Limb (tissue), 2 donors: ENCODE data around the gene ALPK3.
"Not testable (repeated sequence)": the region's sequence is repeated elsewhere in the genome, so short reads cannot be mapped to it uniquely, and the experiment has no call there.

ENCODE experiments used
- DNase-seq, 2 donors: peaks; one replicate each; pipeline ENCODE4 v3.0.0-alpha.2; 2016; ENCODE audit errors: extremely low spot score in 2 of 2

ALPK3 gene

DNA sequence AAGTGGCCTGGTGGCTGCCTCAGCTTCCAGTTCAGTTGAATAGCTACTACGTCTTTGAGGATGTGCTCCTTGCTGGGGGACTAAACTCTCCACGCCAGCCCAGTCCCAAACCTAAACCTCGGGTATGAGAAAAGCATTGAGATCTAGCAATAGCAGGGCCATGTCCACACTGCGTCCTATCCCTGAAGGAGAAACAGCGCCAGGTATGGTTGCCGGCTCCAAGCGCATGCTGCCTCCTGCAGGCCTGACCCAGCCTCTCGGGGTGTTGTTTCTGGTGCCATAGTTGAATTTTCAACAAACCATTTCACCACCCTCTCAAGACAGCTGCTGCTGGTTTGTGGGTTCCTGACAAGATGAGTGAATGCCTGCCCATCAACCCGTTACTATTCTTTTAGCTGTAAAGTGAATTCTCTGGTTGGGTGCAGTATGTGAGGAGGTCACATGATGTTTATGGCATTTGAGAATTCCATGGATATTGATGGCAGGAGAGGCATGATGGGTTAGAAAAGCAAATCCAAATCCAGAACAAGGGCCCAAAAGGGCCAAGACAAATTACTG is 54.4 kb downstream of the ALPK3 start:
- DNase-seq: no peak

DNA sequence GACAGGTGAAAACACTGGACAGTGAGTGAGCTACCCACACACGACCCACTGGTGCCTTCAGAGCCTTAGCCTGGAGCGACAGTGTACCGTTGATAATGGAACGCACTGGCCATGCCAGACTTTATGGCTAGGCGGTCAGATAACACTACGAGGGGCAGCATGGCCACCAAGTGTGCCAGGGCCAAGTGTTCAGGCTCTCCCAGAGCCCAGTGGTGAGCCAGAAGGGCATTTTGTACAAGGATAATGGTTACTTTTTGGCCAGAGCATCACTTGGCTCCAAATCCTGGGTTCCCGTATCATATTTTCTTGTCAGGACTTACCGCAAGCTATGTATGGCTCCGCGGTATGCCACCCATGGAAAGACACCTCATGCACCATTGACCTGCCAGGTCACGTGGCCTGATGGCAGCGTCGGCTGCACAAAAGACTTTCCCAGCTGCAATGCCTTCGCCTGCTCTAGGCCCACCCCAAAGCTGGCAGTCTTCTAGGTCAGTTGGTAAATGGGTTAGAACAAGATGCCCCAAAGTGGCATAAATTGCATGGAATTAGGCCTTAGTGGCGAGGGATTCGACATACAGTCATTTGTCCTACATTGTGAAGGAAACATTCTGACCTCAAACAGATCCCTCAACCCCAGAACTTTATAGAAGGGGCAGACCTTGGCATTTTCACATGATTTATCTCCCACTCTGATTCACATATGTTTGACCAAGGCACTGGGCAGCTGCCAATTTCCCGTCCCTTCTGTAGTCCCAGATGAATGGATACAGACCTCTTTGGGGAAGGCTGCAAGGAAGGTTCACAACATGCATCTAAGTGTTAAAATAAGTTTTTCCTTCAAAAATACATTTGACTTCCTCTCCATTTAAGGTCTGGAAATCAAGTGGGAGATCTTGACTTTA is 55.1 kb downstream of the ALPK3 start:
- DNase-seq: no peak

DNA sequence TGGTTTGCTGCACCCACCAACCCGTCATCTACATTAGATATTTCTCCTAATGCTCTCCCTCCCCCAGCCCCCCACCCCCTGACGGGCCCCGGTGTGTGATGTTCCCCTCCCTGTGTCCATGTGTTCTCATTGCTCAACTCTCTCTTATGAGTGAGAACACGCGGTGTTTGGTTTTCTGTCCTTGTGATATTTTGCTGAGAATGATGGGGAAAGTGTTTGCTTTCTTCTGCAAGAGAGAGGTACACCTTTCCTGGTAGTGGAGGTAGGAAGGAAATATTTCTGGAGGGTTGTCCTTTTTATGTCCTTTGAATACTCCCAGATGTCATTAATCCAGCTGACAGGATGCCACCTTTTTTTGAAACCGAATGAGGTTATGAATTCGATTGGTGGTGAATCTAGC is 56.8 kb downstream of the ALPK3 start:
- DNase-seq: no peak

DNA sequence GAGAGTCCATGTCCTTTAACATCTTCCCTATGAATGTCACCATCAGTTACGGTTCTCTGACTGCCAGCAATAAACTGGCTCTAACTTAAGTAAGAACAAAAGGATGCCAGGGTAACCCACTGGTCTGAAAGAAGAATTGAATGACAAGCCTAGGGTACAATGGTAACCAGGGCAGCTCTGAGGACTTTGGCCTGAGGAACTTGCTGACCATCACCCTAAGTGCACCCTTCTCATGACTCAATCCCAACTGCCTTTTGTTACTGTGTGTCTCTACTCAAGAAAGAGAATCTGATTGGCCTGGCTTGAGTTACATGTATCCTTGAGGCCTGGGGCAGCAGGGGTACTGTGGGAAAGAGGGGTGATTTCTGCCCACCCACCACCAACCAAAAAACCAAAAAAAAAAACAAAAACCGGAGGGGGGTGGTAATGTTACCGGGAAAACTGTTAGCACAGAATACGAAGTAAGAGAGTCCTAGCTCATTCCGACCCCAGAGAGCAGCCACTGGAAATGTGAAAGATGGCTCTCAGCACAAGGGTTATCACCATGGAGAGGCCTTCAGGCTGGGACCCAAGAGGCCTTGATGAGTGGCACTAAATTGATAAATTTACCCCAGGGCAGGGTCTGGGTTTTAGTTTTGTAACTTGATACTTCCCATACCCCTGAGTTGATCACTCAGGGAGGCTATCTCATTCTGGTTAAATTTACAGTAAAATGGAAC is 58.0 kb downstream of the ALPK3 start:
- DNase-seq: no peak

DNA sequence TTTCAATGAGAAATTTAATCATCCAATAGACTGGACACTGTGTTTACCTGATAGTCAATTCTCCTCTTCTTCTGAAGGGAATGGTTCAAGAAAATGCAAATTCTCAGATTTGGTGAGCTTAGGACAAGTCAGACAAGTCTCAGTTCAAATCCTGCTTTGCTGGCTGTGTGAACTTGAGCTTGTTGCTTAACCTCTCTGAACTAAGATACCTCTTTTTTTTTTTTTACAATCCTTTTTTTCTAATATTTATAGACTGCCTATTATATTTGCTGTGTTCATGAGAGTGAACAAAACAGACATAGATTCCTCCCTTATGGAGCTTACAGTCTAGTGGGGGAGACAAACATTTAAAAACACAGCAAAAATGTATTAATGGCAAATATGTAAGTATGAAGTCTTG is 59.1 kb downstream of the ALPK3 start:
- no peak for DNase-seq

DNA sequence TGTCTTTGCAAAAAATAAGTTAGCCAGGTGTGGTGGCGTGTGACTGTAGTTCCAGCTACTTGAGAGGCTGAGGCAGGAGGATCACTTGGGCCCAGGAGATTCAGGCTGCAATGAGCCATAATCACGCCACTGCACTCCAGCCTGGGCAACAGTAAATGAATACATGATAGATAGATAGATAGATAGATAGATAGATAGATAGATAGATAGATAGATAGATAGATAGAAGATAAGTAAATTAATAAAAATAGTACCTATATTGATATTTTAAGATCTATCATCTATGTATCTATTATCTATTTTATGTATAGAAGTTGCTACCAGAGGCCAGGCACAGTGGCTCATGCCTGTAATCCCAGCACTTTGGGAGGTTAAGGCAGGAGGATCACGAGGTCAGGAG is 60.5 kb downstream of the ALPK3 start:
- not testable (repeated sequence) for DNase-seq

DNA sequence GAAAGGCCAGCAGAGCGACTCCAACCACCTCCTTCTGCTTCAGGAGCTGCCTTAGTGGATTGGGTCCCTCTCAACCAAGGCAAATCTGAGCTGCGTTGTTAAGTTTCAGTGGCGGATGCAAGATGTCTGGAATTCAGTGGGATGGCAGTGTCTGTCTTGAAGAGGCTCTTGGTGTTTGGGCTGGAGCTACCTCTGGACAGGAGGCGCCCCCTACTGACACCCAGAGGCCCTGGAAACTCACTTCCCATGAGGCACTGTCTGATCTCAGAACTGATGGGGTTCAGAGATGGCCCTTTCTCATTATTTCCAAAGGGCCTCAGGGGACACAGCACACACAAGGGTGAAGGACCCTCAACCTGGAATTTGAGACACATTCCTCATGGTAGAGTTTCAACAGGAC is 61.3 kb downstream of the ALPK3 start:
- peak; percentile 28 to 53 for DNase-seq

DNA sequence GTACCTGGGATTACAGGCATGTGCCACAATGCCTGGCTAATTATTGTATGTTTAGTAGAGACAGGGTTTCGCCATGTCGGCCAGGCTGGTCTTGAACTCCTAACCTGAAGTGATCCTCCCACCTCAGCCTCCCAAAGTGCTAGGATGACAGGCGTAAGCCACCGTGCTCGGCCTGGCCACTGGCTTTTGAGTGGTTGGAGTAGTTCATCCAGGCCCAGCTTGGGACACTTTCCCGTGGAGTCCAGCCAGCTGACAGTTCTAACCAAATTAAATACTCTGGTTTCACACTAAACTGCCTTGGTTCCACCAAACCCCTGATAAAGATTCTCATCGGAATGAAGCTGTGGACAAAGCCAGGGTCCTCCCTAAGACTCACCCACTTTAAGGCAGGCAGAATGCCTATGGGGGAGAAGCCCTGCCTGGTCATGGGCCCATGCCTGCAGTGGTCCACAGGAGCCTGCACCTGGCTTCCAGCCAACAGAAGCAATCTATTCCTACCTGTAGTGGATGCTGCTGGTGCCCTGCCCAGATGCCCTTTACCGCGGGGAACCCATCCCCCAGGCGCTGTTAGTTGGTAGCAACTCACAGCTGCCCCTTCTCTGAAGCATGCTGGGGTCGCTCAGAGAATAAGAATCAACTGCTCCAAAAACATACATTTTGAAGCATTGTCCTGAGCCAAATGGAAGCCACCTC is 62.1 kb downstream of the ALPK3 start:
- no peak for DNase-seq

DNA sequence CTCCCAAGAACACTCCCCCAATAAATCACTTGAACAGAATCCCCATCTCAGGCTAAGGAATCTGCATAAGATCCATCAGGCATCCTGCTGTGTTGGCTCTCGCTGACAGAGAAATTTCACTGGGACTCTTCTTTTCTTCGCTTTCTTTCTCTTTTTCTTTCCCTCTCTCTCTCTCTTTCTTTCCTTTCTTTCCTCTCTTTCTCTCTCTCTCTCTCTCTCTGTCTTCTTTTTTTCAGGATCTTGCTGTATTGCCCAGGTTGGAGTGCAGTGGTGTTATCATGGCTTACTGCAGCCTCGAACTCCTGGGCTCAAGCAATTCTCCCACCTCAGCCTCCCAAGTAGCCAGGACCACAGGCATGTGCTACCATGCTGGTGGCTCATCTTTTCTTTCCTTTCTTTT is 62.9 kb downstream of the ALPK3 start:
- no peak for DNase-seq

DNA sequence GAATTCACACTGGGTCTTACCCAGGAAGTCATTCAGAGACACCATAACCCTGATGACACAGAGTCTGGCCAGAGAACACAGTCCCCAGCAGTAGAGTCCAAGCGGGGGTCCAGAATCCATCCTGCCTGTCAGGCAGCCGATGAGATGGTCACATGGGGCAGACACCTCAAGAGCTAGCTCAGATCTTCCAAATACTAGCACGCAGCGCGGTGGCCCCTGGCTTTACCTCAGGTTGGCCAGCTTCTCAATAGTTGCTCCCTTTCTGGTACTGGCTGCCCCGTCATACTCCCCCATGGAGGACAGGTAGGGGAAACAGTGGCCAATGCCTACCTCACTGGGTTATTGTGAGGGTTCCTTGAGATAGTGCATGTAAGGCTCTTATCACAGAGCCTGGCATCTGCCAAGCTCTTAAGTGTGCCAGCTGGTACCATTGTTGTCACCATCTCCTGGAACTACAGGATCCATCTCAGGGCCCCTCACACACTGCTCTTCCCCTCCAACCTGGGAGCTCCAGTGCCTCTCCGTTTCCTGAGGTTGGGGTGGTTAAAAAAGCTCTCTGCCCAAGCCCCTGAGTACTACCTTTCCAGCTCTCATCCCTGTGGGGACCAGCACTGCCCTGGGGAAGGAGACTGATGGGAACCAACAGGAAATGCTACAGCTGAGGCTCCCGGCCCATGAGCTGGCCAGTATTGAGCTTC is 63.8 kb downstream of the ALPK3 start:
- no peak for DNase-seq

DNA sequence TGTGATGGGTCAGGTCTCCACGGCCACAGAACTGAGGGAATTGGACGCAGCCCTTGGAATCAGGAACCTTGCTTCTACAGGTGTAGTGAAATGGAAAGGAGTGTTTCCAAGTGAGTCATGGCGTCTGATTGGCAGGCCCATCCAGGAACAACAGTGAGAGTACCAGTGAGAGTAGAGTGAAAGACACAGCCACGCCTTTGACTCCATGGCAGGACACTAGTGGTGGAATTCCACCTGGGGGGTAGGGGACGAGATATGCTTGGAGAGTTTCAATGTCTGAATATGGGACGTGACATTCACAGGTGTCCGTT is 64.3 kb downstream of the ALPK3 start:
- no peak for DNase-seq

DNA sequence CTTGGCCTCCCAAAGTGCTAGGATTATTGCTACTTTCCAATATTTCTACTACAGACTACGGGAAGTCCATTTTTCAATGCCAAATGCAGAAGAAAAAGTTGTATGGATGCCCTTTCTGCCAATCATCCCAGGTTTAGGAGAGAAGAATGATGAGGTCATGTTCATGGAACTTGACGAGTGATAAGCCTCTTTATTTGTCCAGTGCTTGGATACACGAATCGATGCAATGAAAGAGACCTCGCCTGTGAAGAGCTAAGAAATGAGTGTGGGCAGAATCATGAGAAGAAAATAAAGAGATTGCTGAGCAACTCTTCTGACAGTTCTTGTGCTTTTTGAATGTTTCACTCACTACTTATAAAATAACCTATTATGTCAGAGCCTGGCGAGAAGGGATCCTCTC is 66.3 kb downstream of the ALPK3 start:
- DNase-seq: no peak

DNA sequence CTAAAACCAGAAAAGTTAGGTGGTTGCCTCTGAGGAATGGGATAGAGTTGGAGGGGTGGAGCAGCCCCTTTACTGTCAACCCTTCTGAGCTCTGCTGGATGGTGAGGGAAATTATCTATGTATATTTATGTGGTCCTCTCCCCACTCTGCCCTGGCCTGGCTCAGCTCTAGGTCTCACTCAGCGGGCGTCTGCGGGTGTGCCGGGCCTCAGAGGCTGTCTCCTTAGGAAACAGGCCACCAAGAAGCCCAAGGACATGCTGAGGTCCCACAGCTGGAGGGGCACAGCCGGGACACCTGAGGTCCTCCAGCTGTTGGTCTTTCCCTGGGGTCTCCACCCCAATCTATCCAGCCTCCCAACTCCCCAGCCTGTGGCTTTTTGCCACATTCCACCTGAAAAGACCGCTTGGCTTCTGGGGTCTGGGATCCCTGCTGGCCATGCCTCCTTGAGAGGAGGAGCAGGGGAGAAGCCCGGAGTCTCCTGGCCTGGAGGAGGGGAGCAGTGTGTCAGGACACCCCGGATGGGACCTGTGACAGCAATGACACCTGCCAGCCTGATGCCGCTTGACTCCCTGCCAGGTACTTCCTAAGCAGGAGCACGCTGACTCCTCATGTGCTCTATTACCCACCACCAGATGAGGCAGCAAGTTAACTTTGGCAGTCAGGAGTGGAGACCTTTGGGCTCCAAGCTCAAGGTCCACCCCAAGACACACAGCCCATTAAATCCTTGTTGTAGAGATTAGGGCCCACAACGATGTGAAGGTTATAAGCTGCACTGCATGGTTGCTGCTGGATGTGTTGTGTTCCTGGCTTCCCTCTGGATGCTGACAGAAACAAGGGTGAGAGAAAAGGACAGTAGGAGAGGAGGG is 67.0 kb downstream of the ALPK3 start, which contains the start of gene SLC28A1:
Gene SLC28A1, plus strand, starts transcription at position 747 of the 866 bp plus-strand sequence. CDS start 3,099 bp downstream, outside the sequence.
- DNase-seq: no peak

DNA sequence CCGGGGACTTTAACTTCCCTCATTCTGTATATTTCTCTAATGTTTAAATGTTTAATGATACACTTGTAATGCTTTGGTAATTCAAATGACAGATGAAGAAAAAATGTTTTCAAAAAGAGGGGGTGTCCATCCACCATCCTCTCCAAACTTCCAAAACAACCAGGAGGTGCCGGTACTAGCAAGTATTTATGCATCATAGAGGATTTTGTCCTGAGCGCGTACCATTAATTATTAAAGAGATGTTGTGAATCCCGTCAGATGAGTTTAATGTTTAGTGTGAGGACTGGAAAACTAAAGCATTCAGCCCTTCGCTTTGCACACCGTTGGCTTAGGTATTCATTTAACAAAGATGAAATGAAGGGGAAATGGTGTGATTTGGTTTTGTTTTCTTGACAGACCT is 68.6 kb downstream of the ALPK3 start:
- DNase-seq: no peak

DNA sequence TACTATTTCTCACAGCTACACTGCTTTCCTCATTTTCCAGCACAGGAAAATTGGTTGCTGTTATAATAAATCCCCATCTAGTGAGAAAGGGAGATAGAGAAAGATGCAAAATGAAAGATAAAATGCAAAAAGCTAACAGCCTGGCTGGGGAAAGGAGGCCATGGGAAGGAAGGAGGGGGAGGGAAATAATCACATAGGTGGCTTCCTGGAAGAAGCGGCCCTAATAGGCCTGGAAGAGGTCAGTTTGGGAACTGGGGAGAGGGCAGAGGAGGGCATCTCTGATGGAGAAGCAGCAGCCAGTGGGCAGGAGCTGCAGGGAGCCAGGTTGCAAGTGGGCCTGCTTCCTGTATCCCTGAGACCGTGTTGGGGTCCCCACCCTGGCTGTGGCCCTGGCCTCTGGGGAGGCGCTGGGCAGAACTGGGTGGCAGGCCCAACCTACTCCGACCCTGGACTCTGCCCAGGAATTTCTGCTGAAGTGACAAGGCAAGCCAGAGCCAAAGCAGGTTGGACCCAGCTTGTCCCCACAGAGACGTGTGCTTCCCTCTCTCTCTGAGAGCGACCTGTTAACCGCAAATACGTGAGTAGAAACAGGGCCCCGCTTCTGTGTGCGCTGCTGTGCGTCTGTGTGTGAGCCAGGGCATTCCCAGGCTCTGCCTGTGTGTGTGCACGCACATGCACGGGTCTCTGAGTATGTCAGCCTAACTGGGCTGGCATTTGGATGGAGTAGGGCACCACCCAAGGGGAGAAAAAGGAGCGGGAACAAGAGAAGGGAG is 69.2 kb downstream of the ALPK3 start:
- no peak for DNase-seq

DNA sequence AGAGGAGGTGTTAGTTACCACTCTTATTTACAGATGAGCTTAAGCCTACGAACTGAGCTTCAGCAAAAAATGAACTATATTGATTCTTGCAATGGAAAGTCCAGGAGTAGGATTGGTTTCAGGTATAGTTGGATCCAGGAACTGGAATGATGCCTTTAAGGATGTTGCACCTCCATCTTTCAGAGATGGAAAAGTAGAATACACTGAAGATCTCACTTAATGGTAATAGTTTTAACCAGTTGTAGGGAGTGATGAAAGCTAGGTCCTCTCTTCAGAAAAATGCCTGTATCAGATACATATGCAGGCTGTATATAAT is 69.8 kb downstream of the ALPK3 start:
- no peak for DNase-seq

DNA sequence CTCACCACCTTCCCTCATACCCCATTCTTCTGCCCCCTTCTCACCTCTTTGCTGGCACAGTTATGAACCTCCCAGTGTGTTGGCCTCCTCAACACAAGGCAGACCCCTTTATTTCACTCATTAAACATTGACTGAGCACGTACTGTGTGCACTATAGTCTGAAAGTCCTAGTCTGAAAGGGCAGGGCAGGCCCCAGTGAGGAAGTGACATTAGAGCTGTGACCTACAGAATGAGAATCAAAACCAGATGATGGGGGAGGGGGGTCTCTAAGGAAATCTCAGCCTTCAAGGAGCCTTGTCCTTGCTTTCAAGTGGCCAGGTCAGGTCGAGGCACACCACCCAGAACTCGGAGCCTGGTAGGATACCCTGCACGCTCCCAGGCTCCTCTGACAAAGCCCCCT is 70.8 kb downstream of the ALPK3 start:
- no peak for DNase-seq

DNA sequence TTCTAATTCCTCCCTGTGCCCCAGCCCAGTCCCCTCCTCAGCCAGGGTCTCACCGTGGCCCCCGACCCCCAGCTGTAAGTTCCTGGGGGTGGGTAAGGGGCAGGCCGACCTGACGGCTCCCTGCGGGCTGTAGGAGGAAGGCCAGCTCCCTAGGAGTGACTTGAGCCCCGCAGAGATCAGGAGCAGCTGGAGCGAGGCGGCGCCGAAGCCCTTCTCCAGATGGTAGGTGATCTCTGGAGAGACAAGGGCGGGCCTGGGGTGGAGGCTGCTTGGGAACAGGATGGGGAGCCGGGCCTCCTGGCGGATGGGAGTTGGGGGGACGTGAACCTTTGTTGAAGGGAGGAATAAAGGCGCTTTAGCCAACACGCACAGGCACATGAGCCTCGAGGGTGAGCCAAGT is 71.5 kb downstream of the ALPK3 start:
- no peak for DNase-seq

DNA sequence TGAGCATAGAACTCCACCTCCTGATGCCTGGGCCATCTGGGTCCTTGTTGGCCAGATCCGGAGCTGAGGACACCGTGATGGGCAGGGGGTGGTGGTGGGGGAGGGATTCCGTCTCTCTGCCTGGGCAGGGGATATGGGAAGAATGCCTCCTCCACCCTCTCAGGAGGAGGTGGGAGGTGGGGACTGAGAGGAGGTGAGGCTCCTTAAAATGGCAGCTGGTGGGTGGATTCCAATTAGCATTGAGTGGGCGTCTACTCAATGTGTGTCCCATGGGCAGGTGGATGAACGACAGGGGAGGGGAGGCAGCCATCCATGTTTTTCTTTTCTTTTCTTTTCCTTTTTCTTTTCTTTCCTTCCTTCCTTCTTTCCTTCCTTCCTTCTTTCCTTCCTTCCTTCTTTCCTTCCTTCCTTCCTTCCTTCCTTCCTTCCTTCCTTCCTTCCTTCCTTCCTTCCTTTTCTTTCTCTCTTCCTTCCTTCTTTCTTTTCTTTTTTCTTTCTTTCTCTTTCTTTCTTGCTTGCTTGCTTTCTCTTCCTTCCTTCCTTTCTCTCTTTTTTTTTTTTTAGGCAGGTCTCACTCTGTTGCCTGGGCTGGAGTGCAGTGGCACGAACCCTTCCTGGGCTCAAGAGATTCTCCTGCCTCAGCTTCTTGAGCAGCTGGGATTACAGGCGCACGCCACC is 72.3 kb downstream of the ALPK3 start:
- DNase-seq: no peak
